Liver (tissue), 3 donors: Measurements from ENCODE around the gene LHFPL5.

Experiments used
- CTCF ChIP-seq: fragments of 150-350 bp; IDR thresholded peaks from 2 replicates; pipeline ENCODE4 v1.5.1; 2017; ENCODE audit warnings: improper control_type of control experiment, low read depth, low read length; ENCODE audit not compliant: missing input control
- EGR1 ChIP-seq, 2 donors: IDR thresholded peaks; 2 replicates each; pipeline ENCODE4 v1.6.1; 2016 to 2018; ENCODE audit warnings: antibody characterized with exemption in 2 of 2, low read depth in 2 of 2
- MAX ChIP-seq: IDR thresholded peaks from 2 replicates; pipeline ENCODE4 v1.6.1; 2016; ENCODE audit warnings: antibody characterized with exemption
- REST ChIP-seq: IDR thresholded peaks from 2 replicates; pipeline ENCODE4 v1.6.1; 2016; ENCODE audit warnings: antibody characterized with exemption, mild to moderate bottlenecking
- SP1 ChIP-seq: IDR thresholded peaks from 2 replicates; pipeline ENCODE4 v1.6.1; 2018; ENCODE audit warnings: antibody characterized with exemption, mild to moderate bottlenecking
- TAF1 ChIP-seq: conservative IDR thresholded peaks from 2 replicates; pipeline ENCODE4 v1.6.1; 2016; ENCODE audit warnings: antibody characterized with exemption, mild to moderate bottlenecking
- YY1 ChIP-seq: IDR thresholded peaks from 2 replicates; pipeline ENCODE4 v1.6.1; 2016; ENCODE audit warnings: antibody characterized with exemption, mild to moderate bottlenecking
- ZBTB33 ChIP-seq: IDR thresholded peaks from 2 replicates; pipeline ENCODE4 v1.6.1; 2016; ENCODE audit warnings: antibody characterized with exemption
- donor health status: healthy.
- donor health status: healthy.

GRCh38 chr6:35786810-35787209 is 18.3 kb upstream of the LHFPL5 start:
- TF ChIP-seq CTCF: no peak
- no peak for TF ChIP-seq YY1
- TF ChIP-seq TAF1: no peak
- TF ChIP-seq EGR1 (IDR thresholded peaks at IDR 0.05; ENCODE audit: low read depth in 2 of 2): no peak
- no peak for TF ChIP-seq MAX
- no peak for TF ChIP-seq SP1
- no peak for TF ChIP-seq ZBTB33
- no peak for TF ChIP-seq REST
